ENCODE results near the gene HACD2.

- TF ChIP-seq CTCF (IDR thresholded peaks at IDR 0.05; ENCODE audit: insufficient read depth, low read length, poor library complexity, severe bottlenecking) (no peak), EZH2phosphoT487 (conservative IDR thresholded peaks at IDR 0.05; ENCODE audit: low read length) (no peak)
Observed at GRCh38 chr3:123546133-123546755, 38.6 kb downstream of the HACD2 start.

All from SU-DHL-6 (cell line).